HFFc6 (cell line): ENCODE results near the gene AQP7. TPM values are rescaled to one million over a fixed set of nuclear protein-coding genes. Genes with fewer than 3 reads are reported as not detected.
"Not testable (repeated sequence)": the region's sequence is repeated elsewhere in the genome, so short reads cannot be mapped to it uniquely, and the experiment has no call there.

ENCODE experiments used
- DNase-seq: peaks from one replicate; pipeline ENCODE4 v3.0.0-alpha.2; 2018
- H3K27ac Mint-ChIP-seq: 2 replicates; pipeline ENCODE4 v1.8.0; 2020; ENCODE audit warnings: mild to moderate bottlenecking, mixed read lengths
- H3K27me3 Mint-ChIP-seq: 2 replicates; pipeline ENCODE4 v1.8.0; 2021; ENCODE audit warnings: mild to moderate bottlenecking, moderate library complexity, mixed read lengths; ENCODE audit not compliant: insufficient read depth
- H3K36me3 Mint-ChIP-seq: 2 replicates; pipeline ENCODE4 v1.8.0; 2021; ENCODE audit warnings: low read depth, mixed read lengths
- H3K4me1 Mint-ChIP-seq: 2 replicates; pipeline ENCODE4 v1.8.0; 2020; ENCODE audit warnings: low read depth, mixed read lengths
- H3K4me3 Mint-ChIP-seq: 2 replicates; pipeline ENCODE4 v1.8.0; 2020; ENCODE audit warnings: mild to moderate bottlenecking, moderate library complexity, mixed read lengths
- H3K9me3 Mint-ChIP-seq: 2 replicates; pipeline ENCODE4 v1.8.0; 2020; ENCODE audit warnings: mild to moderate bottlenecking, mixed read lengths
- CTCF ChIP-seq: fragments of 200-600 bp; sonication (generic); IDR thresholded peaks from 2 replicates; pipeline ENCODE4 v1.5.0; 2021; ENCODE audit warnings: antibody characterized with exemption, mild to moderate bottlenecking
- total RNA-seq, 6 experiments: library from RNA; stranded (reverse); fragmentation: NEBNext Ultra II Directional; extraction: Animal tissue kit (Norgen Biotek cat#: 25700); gene quantifications; 2 replicates in 1 of 6; 3 replicates in 5 of 6; pipeline ENCODE4 v1.2.3, GENCODE V29; 2021

The AQP7 gene
- total RNA-seq, 6 experiments from 2014 or later, result not detected

GRCh38 chr9:33431420-33431819 is 29.1 kb upstream of the AQP7 start:
- Mint-ChIP-seq H3K36me3 (no peaks in the 10 kb centered on the region), H3K27ac (no peak overlapping the region), H3K9me3 (no peaks in the 10 kb centered on the region), H3K27me3 (peaks cover 22% of the 10 kb centered on the region), H3K4me3 (no peak overlapping the region), H3K4me1 (0 out of 2 replicates have a peak, but pooled peaks cover 5% of the 10 kb centered on the region)
- DNase-seq, result no peak
- no peak for TF ChIP-seq CTCF

GRCh38 chr9:33430942-33431341 is 28.6 kb upstream of the AQP7 start:
- Mint-ChIP-seq H3K4me1 (0 out of 2 replicates have a peak, but pooled peaks cover 5% of the 10 kb centered on the region), H3K9me3 (no peaks in the 10 kb centered on the region), H3K27me3 (peaks cover 19% of the 10 kb centered on the region), H3K27ac (no peak overlapping the region), H3K4me3 (no peak overlapping the region), H3K36me3 (no peaks in the 10 kb centered on the region)
- DNase-seq, result no peak
- no peak for TF ChIP-seq CTCF

GRCh38 chr9:33429256-33429985 is 27.1 kb upstream of the AQP7 start:
- Mint-ChIP-seq H3K4me1 (peaks cover 13% of the 10 kb centered on the region), H3K27me3 (peaks cover 8% of the 10 kb centered on the region), H3K4me3 (no peak overlapping the region), H3K27ac (no peak overlapping the region), H3K36me3 (no peaks in the 10 kb centered on the region), H3K9me3 (no peaks in the 10 kb centered on the region)
- TF ChIP-seq CTCF, result no peak
- DNase-seq, result no peak

GRCh38 chr9:33426843-33427293 is 24.5 kb upstream of the AQP7 start:
- Mint-ChIP-seq H3K4me3 (no peak overlapping the region), H3K4me1 (peaks cover 13% of the 10 kb centered on the region), H3K27me3 (peaks cover 5% of the 10 kb centered on the region), H3K36me3 (no peaks in the 10 kb centered on the region), H3K27ac (no peak overlapping the region), H3K9me3 (no peaks in the 10 kb centered on the region)
- no peak for DNase-seq
- TF ChIP-seq CTCF, result no peak

GRCh38 chr9:33425128-33425533 is 22.8 kb upstream of the AQP7 start:
- Mint-ChIP-seq H3K4me1 (peaks cover 8% of the 10 kb centered on the region), H3K27ac (no peak overlapping the region), H3K27me3 (peaks cover 7% of the 10 kb centered on the region), H3K4me3 (no peak overlapping the region), H3K36me3 (no peaks in the 10 kb centered on the region), H3K9me3 (no peaks in the 10 kb centered on the region)
- TF ChIP-seq CTCF, result no peak
- peak; percentile 21 for DNase-seq

- not testable (repeated sequence) for H3K4me1 Mint-ChIP-seq, DNase-seq, H3K9me3 Mint-ChIP-seq, H3K4me3 Mint-ChIP-seq, H3K36me3 Mint-ChIP-seq, H3K27ac Mint-ChIP-seq
- H3K27me3 Mint-ChIP-seq, result peaks cover 11% of the 10 kb centered on the region
Observed at GRCh38 chr9:33424492-33424891, 22.1 kb upstream of the AQP7 start.

GRCh38 chr9:33424043-33424442 is 21.7 kb upstream of the AQP7 start:
- H3K36me3 Mint-ChIP-seq, H3K4me1 Mint-ChIP-seq, H3K9me3 Mint-ChIP-seq, H3K27ac Mint-ChIP-seq, DNase-seq, H3K4me3 Mint-ChIP-seq: not testable (repeated sequence)
- peaks cover 14% of the 10 kb centered on the region for H3K27me3 Mint-ChIP-seq
